Measurements from ENCODE around the gene SEC62. TPM values are rescaled to one million over a fixed set of nuclear protein-coding genes. Genes with fewer than 3 reads are reported as not detected.

SEC62 gene
- total RNA-seq, 4 donors from 2014 or later: 90.9 to 124 (median 104) TPM

DNA sequence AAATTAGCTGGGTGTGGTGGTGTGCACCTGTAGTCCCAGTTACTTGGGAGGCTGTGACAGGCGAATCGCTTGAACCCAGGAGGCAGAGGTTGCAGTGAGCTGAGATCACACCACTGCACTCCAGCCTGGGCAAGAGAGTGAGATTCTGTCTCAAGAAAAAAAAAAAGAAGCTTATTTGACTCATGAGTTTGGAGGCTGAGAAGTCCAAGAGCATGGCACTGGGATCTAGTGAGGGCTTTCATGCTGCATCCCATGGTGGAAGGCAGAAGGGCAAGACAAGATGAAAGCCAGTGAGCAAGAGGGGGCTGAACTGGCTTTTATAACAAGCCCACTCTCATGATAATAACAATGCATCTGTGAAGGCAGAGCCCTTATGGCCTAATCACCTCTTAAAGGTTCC lies 33.4 kb downstream of the SEC62 start:
- WGBS, 2 donors: 98 to 100% methylated on average over 2 of the region's 2 CpGs
- intact Hi-C loops (cut with DNase I): no loop called here

DNA sequence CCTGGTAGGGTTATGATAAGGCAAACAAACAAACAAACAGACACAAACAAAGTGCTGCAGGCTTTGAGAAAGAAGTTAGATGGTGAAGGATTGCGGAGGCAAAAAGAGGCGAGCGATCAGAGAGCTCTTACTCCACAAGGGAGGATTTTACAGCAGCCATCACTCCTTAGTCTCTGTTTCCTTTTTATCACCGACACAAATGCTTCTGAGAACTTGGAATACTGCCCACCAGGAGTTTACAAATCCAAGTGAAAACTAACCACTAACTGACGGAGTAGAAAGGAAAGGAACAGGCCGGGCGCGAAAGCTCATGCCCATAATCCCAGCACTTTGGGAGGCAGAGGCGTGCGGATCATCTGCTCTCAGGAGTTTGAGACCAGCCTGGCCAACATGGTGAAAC lies 35.6 kb downstream of the SEC62 start:
- Histone ChIP-seq H3K27ac (no peak overlapping the region), H3K36me3 (no peaks in the 10 kb centered on the region), H3K9me3 (no peaks in the 10 kb centered on the region), H3K27me3 (no peaks in the 10 kb centered on the region), H3K4me1 (no peaks in the 10 kb centered on the region), H3K4me3 (replicated peaks in 1 of 3) (no peak overlapping the region)
- DNase-seq: no peak
- intact Hi-C loops (cut with DNase I): no loop called here
- TF ChIP-seq POLR2A (IDR thresholded peaks at IDR 0.05): no peak
- TF ChIP-seq, protein P1, sequence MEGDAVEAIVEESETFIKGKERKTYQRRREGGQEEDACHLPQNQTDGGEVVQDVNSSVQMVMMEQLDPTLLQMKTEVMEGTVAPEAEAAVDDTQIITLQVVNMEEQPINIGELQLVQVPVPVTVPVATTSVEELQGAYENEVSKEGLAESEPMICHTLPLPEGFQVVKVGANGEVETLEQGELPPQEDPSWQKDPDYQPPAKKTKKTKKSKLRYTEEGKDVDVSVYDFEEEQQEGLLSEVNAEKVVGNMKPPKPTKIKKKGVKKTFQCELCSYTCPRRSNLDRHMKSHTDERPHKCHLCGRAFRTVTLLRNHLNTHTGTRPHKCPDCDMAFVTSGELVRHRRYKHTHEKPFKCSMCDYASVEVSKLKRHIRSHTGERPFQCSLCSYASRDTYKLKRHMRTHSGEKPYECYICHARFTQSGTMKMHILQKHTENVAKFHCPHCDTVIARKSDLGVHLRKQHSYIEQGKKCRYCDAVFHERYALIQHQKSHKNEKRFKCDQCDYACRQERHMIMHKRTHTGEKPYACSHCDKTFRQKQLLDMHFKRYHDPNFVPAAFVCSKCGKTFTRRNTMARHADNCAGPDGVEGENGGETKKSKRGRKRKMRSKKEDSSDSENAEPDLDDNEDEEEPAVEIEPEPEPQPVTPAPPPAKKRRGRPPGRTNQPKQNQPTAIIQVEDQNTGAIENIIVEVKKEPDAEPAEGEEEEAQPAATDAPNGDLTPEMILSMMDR (IDR thresholded peaks at IDR 0.05): no peak
- WGBS, 2 donors: 73% methylated on average over 10 of the region's 10 CpGs

More for the DNA sequence above, 33.4 kb downstream of the SEC62 start:
- no peaks in the 10 kb centered on the region for H3K4me1 ChIP-seq
- no peaks in the 10 kb centered on the region for H3K27me3 ChIP-seq
- H3K27ac ChIP-seq: no peak overlapping the region
- no peak overlapping the region for H3K4me3 ChIP-seq (replicated peaks in 1 of 3)
- H3K9me3 ChIP-seq: no peaks in the 10 kb centered on the region
- DNase-seq: no peak
- no peak for TF ChIP-seq POLR2A (IDR thresholded peaks at IDR 0.05)
- TF ChIP-seq, protein P1 (IDR thresholded peaks at IDR 0.05): no peak
- peaks cover 0 to 6% of the 10 kb centered on the region in 2 donors for H3K36me3 ChIP-seq

- Histone ChIP-seq H3K4me3 (replicated peaks in 1 of 3) (no peak overlapping the region), H3K27ac (no peak overlapping the region), H3K27me3 (no peaks in the 10 kb centered on the region), H3K9me3 (no peaks in the 10 kb centered on the region), H3K4me1 (no peaks in the 10 kb centered on the region), H3K36me3 (no peaks in the 10 kb centered on the region)
- DNase-seq: no peak
- 64 to 81% methylated on average over 1 of the region's 1 CpG for WGBS, 2 donors
- TF ChIP-seq, protein P1 (IDR thresholded peaks at IDR 0.05): no peak
- no peak for TF ChIP-seq POLR2A (IDR thresholded peaks at IDR 0.05)
- intact Hi-C loops (cut with DNase I): no loop called here
Measured at GRCh38 chr3:170002879-170003278, 36.3 kb downstream of the SEC62 start.

DNA sequence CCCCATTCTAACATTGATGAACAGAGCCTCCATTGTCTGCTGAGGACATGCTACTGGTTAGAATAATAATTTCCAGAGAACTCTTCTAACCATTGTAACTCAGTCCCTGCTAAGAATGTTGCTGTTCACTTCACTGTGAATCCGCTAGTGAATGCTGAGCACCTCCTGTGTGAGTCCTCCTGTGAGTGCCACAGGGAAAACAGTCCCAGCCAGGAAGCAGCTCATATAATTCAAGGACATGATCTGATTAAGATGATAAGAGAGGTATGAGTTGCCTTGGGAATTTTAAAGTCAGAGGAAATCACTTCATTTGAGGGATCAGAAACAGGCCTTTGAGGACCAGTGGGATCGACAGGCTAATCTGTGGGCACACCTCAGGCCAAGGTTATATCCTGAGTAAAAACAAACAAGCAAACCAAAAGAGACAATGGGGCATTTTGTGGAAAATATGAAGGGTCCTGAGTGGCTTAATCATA lies 37.3 kb downstream of the SEC62 start:
- 72 to 73% methylated on average over 2 of the region's 2 CpGs for WGBS, 2 donors
- H3K4me1 ChIP-seq: no peaks in the 10 kb centered on the region
- no peak overlapping the region for H3K4me3 ChIP-seq (replicated peaks in 1 of 3)
- TF ChIP-seq POLR2A (IDR thresholded peaks at IDR 0.05): no peak
- TF ChIP-seq, protein P1 (IDR thresholded peaks at IDR 0.05): no peak
- no peak for DNase-seq
- no peak overlapping the region for H3K27ac ChIP-seq
- H3K27me3 ChIP-seq: no peaks in the 10 kb centered on the region
- intact Hi-C loops (cut with DNase I): no loop called here
- no peaks in the 10 kb centered on the region for H3K9me3 ChIP-seq
- H3K36me3 ChIP-seq: no peaks in the 10 kb centered on the region

GRCh38 chr3:170007031-170007663 lies 40.5 kb downstream of the SEC62 start:
- DNase-seq: no peak
- Histone ChIP-seq H3K9me3 (no peaks in the 10 kb centered on the region), H3K4me3 (replicated peaks in 1 of 3) (no peak overlapping the region), H3K36me3 (no peaks in the 10 kb centered on the region), H3K4me1 (no peaks in the 10 kb centered on the region), H3K27ac (no peak overlapping the region), H3K27me3 (no peaks in the 10 kb centered on the region)
- intact Hi-C loops (cut with DNase I): no loop called here
- TF ChIP-seq, protein P1 (IDR thresholded peaks at IDR 0.05): no peak
- no peak for TF ChIP-seq POLR2A (IDR thresholded peaks at IDR 0.05)
- WGBS, 2 donors: 75 to 78% methylated on average over 7 of the region's 7 CpGs
